Mucosa of descending colon (tissue), 3 donors: ENCODE data around the gene MAPKAPK5. TPM values are rescaled to one million over a fixed set of nuclear protein-coding genes. Genes with fewer than 3 reads are reported as not detected.
"Not testable (repeated sequence)": the region's sequence is repeated elsewhere in the genome, so short reads cannot be mapped to it uniquely, and the experiment has no call there.

Experiments used
- ATAC-seq: fragments of 200-7000 bp; cut with Tn5 transposase; one replicate; pipeline ENCODE4 v1.9.1; 2020; ENCODE audit warnings: mild to moderate bottlenecking, moderate library complexity
- DNase-seq, 3 donors: peaks; one replicate each; pipeline ENCODE4 v3.0.0-alpha.2; 2020
- H3K36me3 ChIP-seq: fragments of 200-600 bp; one replicate; pipeline ENCODE4 v1.8.0; 2021; ENCODE audit warnings: low read depth, mild to moderate bottlenecking
- H3K4me1 ChIP-seq: fragments of 200-600 bp; one replicate; pipeline ENCODE4 v1.8.0; 2021; ENCODE audit warnings: low read depth, mild to moderate bottlenecking
- H3K4me3 ChIP-seq: fragments of 200-600 bp; one replicate; pipeline ENCODE4 v1.8.0; 2021; ENCODE audit warnings: mild to moderate bottlenecking
- H3K9me3 ChIP-seq: fragments of 200-600 bp; one replicate; pipeline ENCODE4 v1.8.0; 2021; ENCODE audit warnings: mild to moderate bottlenecking
- CTCF ChIP-seq: fragments of 200-600 bp; IDR thresholded peaks from one replicate; pipeline ENCODE4 v1.8.0; 2022; ENCODE audit warnings: antibody characterized with exemption, mild to moderate bottlenecking
- intact Hi-C, 2 donors: fragments of 100-400 bp; cut with DNase I in 1 of 2; cut with micrococcal nuclease in 1 of 2; formaldehyde crosslinking; loops; one replicate each; pipeline versions ENCODE4 v1.11.0 to v1.11.1; 2022; cut with DNase I, micrococcal nuclease
- total RNA-seq, 3 donors: library from RNA; stranded (reverse); fragmentation: NEBNext Ultra II Directional in 2 of 3; extraction: Animal tissue kit (Norgen Biotek cat#: 25700) in 2 of 3; gene quantifications; one replicate each; pipeline versions ENCODE4 v1.2.1 to v1.2.4, GENCODE V29; 2021 to 2023
- donor health status: DM: no; HTN: no; CAD: no; lungs with moderate emphysema.
- donor health status: DM: no; HTN: no; CAD: no.
- donor health status: DM: no; HTN: yes; CAD: no.

The MAPKAPK5 gene
- total RNA-seq, 3 donors from 2014 or later: 64.0 to 86.3 (median 82.0) TPM

- ATAC-seq (no peak), DNase-seq (no peak)
- H3K4me3 ChIP-seq: no peak overlapping the region
- H3K4me1 ChIP-seq: no peaks in the 10 kb centered on the region
- H3K36me3 ChIP-seq: peaks cover 19% of the 10 kb centered on the region
- TF ChIP-seq CTCF: no peak
- intact Hi-C loops: no loop called here
- no peaks in the 10 kb centered on the region for H3K9me3 ChIP-seq
Observed at GRCh38 chr12:111803851-111804250, 38.2 kb upstream of the MAPKAPK5 start.

- intact Hi-C loops: no loop called here
- DNase-seq: no peak
- H3K4me1 ChIP-seq: no peaks in the 10 kb centered on the region
- ATAC-seq: no peak
- H3K36me3 ChIP-seq: peaks cover 3% of the 10 kb centered on the region
- no peak overlapping the region for H3K4me3 ChIP-seq
- H3K9me3 ChIP-seq: no peaks in the 10 kb centered on the region
- no peak for TF ChIP-seq CTCF
Observed at GRCh38 chr12:111806304-111806703, 35.7 kb upstream of the MAPKAPK5 start.

GRCh38 chr12:111807232-111807631 lies 34.8 kb upstream of the MAPKAPK5 start:
- H3K4me1 ChIP-seq: no peaks in the 10 kb centered on the region
- ATAC-seq: peak; percentile 96
- DNase-seq: peak in 1 of 3 donors; percentile 46
- intact Hi-C loops: no loop called here
- no peak overlapping the region for H3K4me3 ChIP-seq
- TF ChIP-seq CTCF: no peak
- H3K36me3 ChIP-seq: peaks cover 3% of the 10 kb centered on the region
- H3K9me3 ChIP-seq: no peaks in the 10 kb centered on the region

GRCh38 chr12:111812881-111813741 lies 28.9 kb upstream of the MAPKAPK5 start:
- peak; percentile 98 for ATAC-seq
- peak; percentile 79 for TF ChIP-seq CTCF
- no peaks in the 10 kb centered on the region for H3K36me3 ChIP-seq
- H3K4me1 ChIP-seq: no peaks in the 10 kb centered on the region
- intact Hi-C loops: loop anchor here (5.0 kb wide), 1 partner anchor 61 kb away; no protein-coding TSS in a partner anchor
- no peaks in the 10 kb centered on the region for H3K9me3 ChIP-seq
- H3K4me3 ChIP-seq: no peak overlapping the region
- peak in 2 of 3 donors; percentile 65 to 85 for DNase-seq

- ATAC-seq (no peak), DNase-seq (no peak)
- Histone ChIP-seq H3K9me3 (no peaks in the 10 kb centered on the region), H3K36me3 (no peaks in the 10 kb centered on the region), H3K4me1 (peaks cover 16% of the 10 kb centered on the region), H3K4me3 (no peak overlapping the region)
- intact Hi-C loops: no loop called here
- TF ChIP-seq CTCF: no peak
Observed at GRCh38 chr12:111816065-111816615, 25.9 kb upstream of the MAPKAPK5 start.

- intact Hi-C loops, H3K36me3 ChIP-seq, ATAC-seq, H3K4me3 ChIP-seq, DNase-seq, H3K9me3 ChIP-seq: not testable (repeated sequence)
- peaks cover 16% of the 10 kb centered on the region for H3K4me1 ChIP-seq
Observed at GRCh38 chr12:111816898-111817297, 25.1 kb upstream of the MAPKAPK5 start.
